ENCODE measurements around the gene FOSB. TPM values are rescaled to one million over a fixed set of nuclear protein-coding genes. Genes with fewer than 3 reads are reported as not detected.

Gene FOSB
- total and polyA plus RNA-seq, 9 of the 15 experiments (the other 6 are each of a cell fraction or from before 2014, with no cell fraction given), result 0.11 to 2.7 (median 0.73) TPM

DNA sequence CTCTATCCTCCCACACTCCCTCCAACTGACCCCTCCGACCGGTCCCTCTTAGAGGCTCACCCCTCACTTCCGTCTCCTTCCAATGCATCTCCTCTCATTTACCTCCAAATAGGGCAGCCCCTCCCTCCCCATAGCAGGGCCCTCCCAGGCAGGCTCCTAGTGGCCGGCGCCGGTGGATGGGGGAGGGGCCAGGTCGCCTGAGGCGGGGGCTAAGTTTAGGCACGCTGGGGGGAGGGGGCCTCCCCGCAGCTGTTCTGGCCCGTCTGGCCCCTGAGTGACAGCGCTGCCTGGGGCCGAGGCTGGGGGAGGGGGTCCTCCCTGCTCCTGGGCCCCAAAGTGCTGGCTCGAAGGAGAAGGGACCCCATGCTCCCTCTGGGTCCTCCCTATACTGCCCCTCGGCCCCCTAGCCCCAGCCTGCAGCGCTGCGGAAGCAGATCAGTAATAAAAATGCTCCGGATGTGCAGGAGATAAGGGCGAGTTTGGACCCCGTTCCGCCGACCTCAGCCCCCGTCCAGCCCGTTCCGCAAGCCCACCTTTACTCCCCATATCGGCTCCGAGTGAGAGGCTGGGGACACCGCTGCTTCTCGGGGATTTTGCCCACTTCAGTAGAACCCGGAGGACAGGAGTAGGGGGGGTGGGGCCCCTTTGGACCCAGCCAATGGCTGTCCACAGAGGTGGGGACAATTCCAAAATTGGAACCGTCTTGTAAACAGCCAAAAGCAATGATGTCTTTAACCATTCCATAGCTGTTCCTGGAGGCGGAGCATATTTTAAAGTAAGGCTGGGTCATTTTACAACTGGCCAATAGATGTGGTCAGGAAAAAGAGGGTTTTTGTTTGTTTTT is 25.1 kb downstream of the FOSB start (continued):
- TF ChIP-seq, protein P1, sequence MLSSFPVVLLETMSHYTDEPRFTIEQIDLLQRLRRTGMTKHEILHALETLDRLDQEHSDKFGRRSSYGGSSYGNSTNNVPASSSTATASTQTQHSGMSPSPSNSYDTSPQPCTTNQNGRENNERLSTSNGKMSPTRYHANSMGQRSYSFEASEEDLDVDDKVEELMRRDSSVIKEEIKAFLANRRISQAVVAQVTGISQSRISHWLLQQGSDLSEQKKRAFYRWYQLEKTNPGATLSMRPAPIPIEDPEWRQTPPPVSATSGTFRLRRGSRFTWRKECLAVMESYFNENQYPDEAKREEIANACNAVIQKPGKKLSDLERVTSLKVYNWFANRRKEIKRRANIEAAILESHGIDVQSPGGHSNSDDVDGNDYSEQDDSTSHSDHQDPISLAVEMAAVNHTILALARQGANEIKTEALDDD (IDR thresholded peaks at IDR 0.05), result 0 out of 2 replicates have a peak, but pooled peaks have one; percentile 4
- TF ChIP-seq KLF16 (IDR thresholded peaks at IDR 0.05) (no peak), IFI16 (CRISPR knock-in tag; IDR thresholded peaks at IDR 0.05) (no peak), CHD4 (IDR thresholded peaks at IDR 0.05; ENCODE audit: insufficient read depth, insufficient replicate concordance, low read depth, low read length, poor library complexity, severe bottlenecking) (peak; percentile 85), HNRNPL (IDR thresholded peaks at IDR 0.05; ENCODE audit: low read depth, low read length) (no peak), ZNF143 (CRISPR knock-in tag; IDR thresholded peaks at IDR 0.05) (0 out of 2 replicates have a peak, but pooled peaks have one; percentile 49), BRD4 (IDR thresholded peaks at IDR 0.05) (peak; percentile 79; the same call in 1 of the 2 replicates), CC2D1A (IDR thresholded peaks at IDR 0.05) (no peak), EP300 (IDR thresholded peaks at IDR 0.05; ENCODE audit: low read length) (no peak), RB1 (IDR thresholded peaks at IDR 0.05; ENCODE audit: low read depth) (no peak), KDM1A (IDR thresholded peaks at IDR 0.05) (peak in 1 of 2 experiments; percentile 64; a peak in 2 of 4 replicates), DIDO1 (tag; IDR thresholded peaks at IDR 0.05; ENCODE audit: low read depth) (no peak; the same call in 1 of the 2 replicates)
- TF ChIP-seq, protein P2, sequence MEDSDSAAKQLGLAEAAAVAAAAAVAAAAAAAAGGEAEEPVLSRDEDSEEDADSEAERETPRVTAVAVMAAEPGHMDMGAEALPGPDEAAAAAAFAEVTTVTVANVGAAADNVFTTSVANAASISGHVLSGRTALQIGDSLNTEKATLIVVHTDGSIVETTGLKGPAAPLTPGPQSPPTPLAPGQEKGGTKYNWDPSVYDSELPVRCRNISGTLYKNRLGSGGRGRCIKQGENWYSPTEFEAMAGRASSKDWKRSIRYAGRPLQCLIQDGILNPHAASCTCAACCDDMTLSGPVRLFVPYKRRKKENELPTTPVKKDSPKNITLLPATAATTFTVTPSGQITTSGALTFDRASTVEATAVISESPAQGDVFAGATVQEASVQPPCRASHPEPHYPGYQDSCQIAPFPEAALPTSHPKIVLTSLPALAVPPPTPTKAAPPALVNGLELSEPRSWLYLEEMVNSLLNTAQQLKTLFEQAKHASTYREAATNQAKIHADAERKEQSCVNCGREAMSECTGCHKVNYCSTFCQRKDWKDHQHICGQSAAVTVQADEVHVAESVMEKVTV (CRISPR knock-in tag; IDR thresholded peaks at IDR 0.05), result no peak
- TF ChIP-seq, protein P3, sequence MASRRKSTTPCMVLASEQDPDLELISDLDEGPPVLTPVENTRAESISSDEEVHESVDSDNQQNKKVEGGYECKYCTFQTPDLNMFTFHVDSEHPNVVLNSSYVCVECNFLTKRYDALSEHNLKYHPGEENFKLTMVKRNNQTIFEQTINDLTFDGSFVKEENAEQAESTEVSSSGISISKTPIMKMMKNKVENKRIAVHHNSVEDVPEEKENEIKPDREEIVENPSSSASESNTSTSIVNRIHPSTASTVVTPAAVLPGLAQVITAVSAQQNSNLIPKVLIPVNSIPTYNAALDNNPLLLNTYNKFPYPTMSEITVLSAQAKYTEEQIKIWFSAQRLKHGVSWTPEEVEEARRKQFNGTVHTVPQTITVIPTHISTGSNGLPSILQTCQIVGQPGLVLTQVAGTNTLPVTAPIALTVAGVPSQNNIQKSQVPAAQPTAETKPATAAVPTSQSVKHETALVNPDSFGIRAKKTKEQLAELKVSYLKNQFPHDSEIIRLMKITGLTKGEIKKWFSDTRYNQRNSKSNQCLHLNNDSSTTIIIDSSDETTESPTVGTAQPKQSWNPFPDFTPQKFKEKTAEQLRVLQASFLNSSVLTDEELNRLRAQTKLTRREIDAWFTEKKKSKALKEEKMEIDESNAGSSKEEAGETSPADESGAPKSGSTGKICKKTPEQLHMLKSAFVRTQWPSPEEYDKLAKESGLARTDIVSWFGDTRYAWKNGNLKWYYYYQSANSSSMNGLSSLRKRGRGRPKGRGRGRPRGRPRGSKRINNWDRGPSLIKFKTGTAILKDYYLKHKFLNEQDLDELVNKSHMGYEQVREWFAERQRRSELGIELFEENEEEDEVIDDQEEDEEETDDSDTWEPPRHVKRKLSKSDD (conservative IDR thresholded peaks at IDR 0.05; ENCODE audit: low read length), result no peak
- TF ChIP-seq, protein P4, sequence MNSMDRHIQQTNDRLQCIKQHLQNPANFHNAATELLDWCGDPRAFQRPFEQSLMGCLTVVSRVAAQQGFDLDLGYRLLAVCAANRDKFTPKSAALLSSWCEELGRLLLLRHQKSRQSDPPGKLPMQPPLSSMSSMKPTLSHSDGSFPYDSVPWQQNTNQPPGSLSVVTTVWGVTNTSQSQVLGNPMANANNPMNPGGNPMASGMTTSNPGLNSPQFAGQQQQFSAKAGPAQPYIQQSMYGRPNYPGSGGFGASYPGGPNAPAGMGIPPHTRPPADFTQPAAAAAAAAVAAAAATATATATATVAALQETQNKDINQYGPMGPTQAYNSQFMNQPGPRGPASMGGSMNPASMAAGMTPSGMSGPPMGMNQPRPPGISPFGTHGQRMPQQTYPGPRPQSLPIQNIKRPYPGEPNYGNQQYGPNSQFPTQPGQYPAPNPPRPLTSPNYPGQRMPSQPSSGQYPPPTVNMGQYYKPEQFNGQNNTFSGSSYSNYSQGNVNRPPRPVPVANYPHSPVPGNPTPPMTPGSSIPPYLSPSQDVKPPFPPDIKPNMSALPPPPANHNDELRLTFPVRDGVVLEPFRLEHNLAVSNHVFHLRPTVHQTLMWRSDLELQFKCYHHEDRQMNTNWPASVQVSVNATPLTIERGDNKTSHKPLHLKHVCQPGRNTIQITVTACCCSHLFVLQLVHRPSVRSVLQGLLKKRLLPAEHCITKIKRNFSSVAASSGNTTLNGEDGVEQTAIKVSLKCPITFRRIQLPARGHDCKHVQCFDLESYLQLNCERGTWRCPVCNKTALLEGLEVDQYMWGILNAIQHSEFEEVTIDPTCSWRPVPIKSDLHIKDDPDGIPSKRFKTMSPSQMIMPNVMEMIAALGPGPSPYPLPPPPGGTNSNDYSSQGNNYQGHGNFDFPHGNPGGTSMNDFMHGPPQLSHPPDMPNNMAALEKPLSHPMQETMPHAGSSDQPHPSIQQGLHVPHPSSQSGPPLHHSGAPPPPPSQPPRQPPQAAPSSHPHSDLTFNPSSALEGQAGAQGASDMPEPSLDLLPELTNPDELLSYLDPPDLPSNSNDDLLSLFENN (IDR thresholded peaks at IDR 0.05; ENCODE audit: low read depth in 2 of 2, low read length in 2 of 2), result no peak
- TF ChIP-seq, protein P5, sequence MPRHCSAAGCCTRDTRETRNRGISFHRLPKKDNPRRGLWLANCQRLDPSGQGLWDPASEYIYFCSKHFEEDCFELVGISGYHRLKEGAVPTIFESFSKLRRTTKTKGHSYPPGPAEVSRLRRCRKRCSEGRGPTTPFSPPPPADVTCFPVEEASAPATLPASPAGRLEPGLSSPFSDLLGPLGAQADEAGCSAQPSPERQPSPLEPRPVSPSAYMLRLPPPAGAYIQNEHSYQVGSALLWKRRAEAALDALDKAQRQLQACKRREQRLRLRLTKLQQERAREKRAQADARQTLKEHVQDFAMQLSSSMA (CRISPR knock-in tag; IDR thresholded peaks at IDR 0.05), result no peak
